GM12875 (cell line): Measurements from ENCODE around the gene HELZ.

Experiments
- H3K4me3 ChIP-seq: one replicate; pipeline ENCODE4 v1.5.1; 2011; ENCODE audit warnings: low read depth, low read length, control low read depth
- CTCF ChIP-seq: IDR thresholded peaks from 2 replicates; pipeline ENCODE4 v1.5.1; 2011; ENCODE audit warnings: low read depth, mild to moderate bottlenecking, control low read depth, inconsistent platforms, low read length, moderate library complexity, borderline replicate concordance; ENCODE audit not compliant: insufficient read depth

HELZ gene

GRCh38 chr17:67224736-67225135, 20.3 kb downstream of the HELZ start:
- no peak overlapping the region for H3K4me3 ChIP-seq
- no peak for TF ChIP-seq CTCF

- H3K4me3 ChIP-seq = no peak overlapping the region
- no peak for TF ChIP-seq CTCF
Observed at GRCh38 chr17:67223924-67224323, 21.1 kb downstream of the HELZ start.

GRCh38 chr17:67221062-67221998, 23.7 kb downstream of the HELZ start:
- 0 out of 2 replicates have a peak, but pooled peaks have one; percentile 30 for TF ChIP-seq CTCF
- no peak overlapping the region for H3K4me3 ChIP-seq

- TF ChIP-seq CTCF = no peak
Observed at GRCh38 chr17:67218385-67218950, 26.5 kb downstream of the HELZ start.

GRCh38 chr17:67217446-67217845, 27.6 kb downstream of the HELZ start:
- TF ChIP-seq CTCF = no peak
- no peak overlapping the region for H3K4me3 ChIP-seq

More at GRCh38 chr17:67218385-67218950, 26.5 kb downstream of the HELZ start:
- H3K4me3 ChIP-seq = no peak overlapping the region

GRCh38 chr17:67216578-67217320, 28.2 kb downstream of the HELZ start:
- TF ChIP-seq CTCF = no peak
- H3K4me3 ChIP-seq = no peak overlapping the region
